ENCODE data around the gene NCOA4. TPM values are rescaled to one million over a fixed set of nuclear protein-coding genes. Genes with fewer than 3 reads are reported as not detected.

The NCOA4 gene
- total RNA-seq, 2 donors from 2014 or later: 60.2 to 80.1 TPM

GRCh38 chr10:46069771-46070463 is 39.5 kb upstream of the NCOA4 start:
- Histone ChIP-seq H3K4me3 (no peak overlapping the region), H3K27me3 (no peaks in the 10 kb centered on the region), H3K27ac (no peak overlapping the region), H3K9me3 (no peaks in the 10 kb centered on the region), H3K36me3 (replicated peaks in 1 of 2; ENCODE audit: insufficient read depth in 1 of 2, low read depth in 2 of 2) (no peaks in the 10 kb centered on the region), H3K4me1 (no peaks in the 10 kb centered on the region)
- ATAC-seq (no peak), DNase-seq (no peak)
- WGBS, 2 donors: 47 to 49% methylated on average over 6 of the region's 6 CpGs
- intact Hi-C loops (cut with DNase I): no loop called here
- no peak for TF ChIP-seq CTCF (IDR thresholded peaks at IDR 0.05)
- no peak for TF ChIP-seq POLR2A (IDR thresholded peaks at IDR 0.05)

GRCh38 chr10:46068905-46069304 is 38.5 kb upstream of the NCOA4 start:
- Histone ChIP-seq H3K4me3 (no peak overlapping the region), H3K36me3 (replicated peaks in 1 of 2; ENCODE audit: insufficient read depth in 1 of 2, low read depth in 2 of 2) (no peaks in the 10 kb centered on the region), H3K9me3 (no peaks in the 10 kb centered on the region), H3K27me3 (no peaks in the 10 kb centered on the region), H3K4me1 (no peaks in the 10 kb centered on the region), H3K27ac (no peak overlapping the region)
- DNase-seq: no peak
- TF ChIP-seq POLR2A (IDR thresholded peaks at IDR 0.05): no peak
- TF ChIP-seq CTCF (IDR thresholded peaks at IDR 0.05): no peak
- intact Hi-C loops (cut with DNase I): no loop called here
- 74 to 78% methylated on average over 1 to 2 of the region's 2 CpGs for WGBS, 2 donors
- no peak for ATAC-seq

GRCh38 chr10:46068117-46068516 is 37.7 kb upstream of the NCOA4 start:
- no peak overlapping the region for H3K27ac ChIP-seq

GRCh38 chr10:46064269-46064817 is 33.9 kb upstream of the NCOA4 start:
- Histone ChIP-seq H3K36me3 (replicated peaks in 1 of 2; ENCODE audit: insufficient read depth in 1 of 2, low read depth in 2 of 2) (no peaks in the 10 kb centered on the region), H3K4me1 (no peaks in the 10 kb centered on the region), H3K9me3 (no peaks in the 10 kb centered on the region), H3K4me3 (no peak overlapping the region), H3K27ac (no peak overlapping the region), H3K27me3 (no peaks in the 10 kb centered on the region)
- no peak for TF ChIP-seq POLR2A (IDR thresholded peaks at IDR 0.05)
- TF ChIP-seq CTCF (IDR thresholded peaks at IDR 0.05): no peak
- no peak for ATAC-seq
- WGBS, 2 donors: 85 to 100% methylated on average over 1 of the region's 1 CpG
- DNase-seq: no peak
- intact Hi-C loops (cut with DNase I): no loop called here

More at GRCh38 chr10:46068117-46068516, 37.7 kb upstream of the NCOA4 start:
- H3K9me3 ChIP-seq: no peaks in the 10 kb centered on the region
- DNase-seq (no peak), ATAC-seq (no peak)
- intact Hi-C loops (cut with DNase I): no loop called here
- no peak overlapping the region for H3K4me3 ChIP-seq
- 38 to 80% methylated on average over 1 of the region's 1 CpG for WGBS, 2 donors
- H3K36me3 ChIP-seq (replicated peaks in 1 of 2; ENCODE audit: insufficient read depth in 1 of 2, low read depth in 2 of 2): no peaks in the 10 kb centered on the region
- no peaks in the 10 kb centered on the region for H3K27me3 ChIP-seq
- H3K4me1 ChIP-seq: no peaks in the 10 kb centered on the region
- TF ChIP-seq CTCF (IDR thresholded peaks at IDR 0.05): no peak
- TF ChIP-seq POLR2A (IDR thresholded peaks at IDR 0.05): no peak

All from body of pancreas (tissue), 4 donors.